Measurements from ENCODE around the gene ANGEL2.
"Not testable (repeated sequence)": the region's sequence is repeated elsewhere in the genome, so short reads cannot be mapped to it uniquely, and the experiment has no call there.

The ANGEL2 gene

DNA sequence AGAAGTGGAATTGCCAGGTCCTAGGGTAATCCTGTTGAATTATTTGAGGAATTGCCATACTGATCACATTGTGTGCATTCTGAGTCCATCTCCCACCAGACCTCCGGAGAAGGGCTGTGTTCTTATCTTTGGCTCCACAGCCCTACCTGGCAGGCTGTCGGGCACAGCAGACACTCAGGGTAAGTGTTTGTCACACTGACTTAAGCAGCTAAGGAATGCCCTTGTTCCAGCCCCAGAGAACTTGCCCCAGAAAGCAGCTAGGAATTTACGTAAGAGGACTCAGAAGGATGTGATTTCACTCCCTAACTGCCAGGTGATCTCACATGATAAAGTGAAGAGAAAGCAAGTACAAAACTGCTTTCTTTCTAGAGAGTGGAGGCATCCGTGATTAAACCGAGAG, 44.4 kb downstream of the ANGEL2 start:
- Mint-ChIP-seq H3K36me3 (no peaks in the 10 kb centered on the region), H3K9me3 (no peaks in the 10 kb centered on the region), H3K4me3 (no peak overlapping the region), H3K4me1 (no peaks in the 10 kb centered on the region), H3K27ac (no peak overlapping the region)
- ATAC-seq (no peak), DNase-seq (ENCODE audit: low spot score in 2 of 2) (no peak)

DNA sequence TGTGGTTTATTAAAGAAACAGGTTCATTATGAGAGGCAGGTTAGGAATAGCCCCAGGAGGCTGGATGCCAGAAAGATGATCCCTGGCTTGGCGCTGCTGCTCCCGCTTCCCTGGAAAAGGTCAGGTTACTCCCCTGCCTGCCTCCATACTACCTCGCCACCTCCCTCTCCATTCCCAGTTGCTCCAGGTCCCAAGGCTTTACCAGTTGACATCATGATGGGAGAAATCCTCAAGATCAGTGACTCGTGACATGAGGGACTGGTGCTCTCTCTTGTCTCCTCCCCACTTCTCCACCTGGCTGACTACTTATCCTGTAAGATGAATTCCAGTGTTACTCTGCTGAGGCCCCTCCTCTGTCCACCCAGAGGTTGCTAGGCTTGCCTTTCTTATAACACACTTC, 45.6 kb downstream of the ANGEL2 start:
- ATAC-seq (no peak), DNase-seq (ENCODE audit: low spot score in 2 of 2) (no peak)
- Mint-ChIP-seq H3K4me3 (no peak overlapping the region), H3K36me3 (no peaks in the 10 kb centered on the region), H3K27ac (no peak overlapping the region), H3K9me3 (no peaks in the 10 kb centered on the region), H3K4me1 (no peaks in the 10 kb centered on the region)

DNA sequence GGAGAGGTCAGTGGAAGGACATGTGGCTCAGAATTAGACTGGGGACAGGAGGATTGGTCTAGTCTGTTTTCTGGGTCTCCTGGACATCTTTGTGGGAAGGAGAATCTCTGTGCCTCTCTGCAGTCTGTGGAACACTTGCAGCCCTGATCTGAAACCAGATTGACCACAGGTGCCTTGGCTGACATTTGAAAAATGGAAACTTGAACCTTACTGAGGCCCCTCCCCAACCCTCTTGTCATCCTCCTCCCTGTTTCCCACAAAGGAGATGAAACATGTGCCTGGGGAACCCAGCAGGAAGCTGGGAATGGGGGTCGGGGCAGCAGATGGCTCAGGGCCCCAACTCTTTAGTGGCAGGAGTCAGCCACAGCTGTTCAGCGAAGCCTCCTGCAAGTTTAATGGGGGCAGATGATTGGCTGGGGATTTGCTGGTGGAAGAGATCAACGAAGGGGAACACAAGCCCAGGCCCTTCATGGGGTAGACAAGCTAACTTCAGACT, 47.3 kb downstream of the ANGEL2 start:
- no peaks in the 10 kb centered on the region for H3K4me1 Mint-ChIP-seq
- H3K4me3 Mint-ChIP-seq: no peak overlapping the region
- H3K36me3 Mint-ChIP-seq: no peaks in the 10 kb centered on the region
- ATAC-seq: no peak
- no peaks in the 10 kb centered on the region for H3K9me3 Mint-ChIP-seq
- no peak for DNase-seq (ENCODE audit: low spot score in 2 of 2)
- no peak overlapping the region for H3K27ac Mint-ChIP-seq

GRCh38 chr1:212967801-212968200, 47.9 kb downstream of the ANGEL2 start:
- no peak for DNase-seq (ENCODE audit: low spot score in 2 of 2)
- Mint-ChIP-seq H3K36me3 (no peaks in the 10 kb centered on the region), H3K4me3 (no peak overlapping the region), H3K4me1 (no peaks in the 10 kb centered on the region), H3K27ac (no peak overlapping the region), H3K9me3 (no peaks in the 10 kb centered on the region)
- peak; percentile 53 for ATAC-seq

GRCh38 chr1:212966616-212967015, 49.1 kb downstream of the ANGEL2 start:
- peaks cover 5% of the 10 kb centered on the region for H3K4me1 Mint-ChIP-seq
- ATAC-seq (no peak), DNase-seq (ENCODE audit: low spot score in 2 of 2) (no peak)
- no peaks in the 10 kb centered on the region for H3K9me3 Mint-ChIP-seq
- H3K36me3 Mint-ChIP-seq: no peaks in the 10 kb centered on the region
- no peak overlapping the region for H3K27ac Mint-ChIP-seq
- H3K4me3 Mint-ChIP-seq: no peak overlapping the region

DNA sequence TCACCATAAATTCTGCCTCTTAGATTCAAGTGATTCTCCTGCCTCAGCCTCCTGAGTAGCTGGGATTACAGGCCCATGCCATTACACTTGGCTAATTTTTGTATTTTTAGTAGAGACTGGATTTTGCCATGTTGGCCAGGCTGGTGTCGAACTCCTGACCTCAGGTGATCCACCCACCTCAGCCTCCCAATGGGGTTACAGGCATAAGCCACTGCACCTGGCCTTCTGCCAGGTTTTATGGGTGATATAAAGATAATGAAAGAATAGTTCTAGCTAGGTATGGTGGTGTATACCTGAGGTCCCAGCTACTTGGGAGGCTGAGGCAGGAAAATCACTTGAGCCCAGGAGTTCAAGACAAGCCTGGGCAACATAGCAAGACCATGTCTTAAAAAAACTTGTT, 50.7 kb downstream of the ANGEL2 start:
- DNase-seq (ENCODE audit: low spot score in 2 of 2); H3K4me1 Mint-ChIP-seq; ATAC-seq; H3K36me3 Mint-ChIP-seq; H3K4me3 Mint-ChIP-seq; H3K9me3 Mint-ChIP-seq; H3K27ac Mint-ChIP-seq: not testable (repeated sequence)

GRCh38 chr1:212964102-212964501, 51.6 kb downstream of the ANGEL2 start:
- no peak overlapping the region for H3K4me3 Mint-ChIP-seq
- DNase-seq (ENCODE audit: low spot score in 2 of 2) (no peak), ATAC-seq (no peak)
- H3K4me1 Mint-ChIP-seq: peaks cover 9% of the 10 kb centered on the region
- H3K9me3 Mint-ChIP-seq: no peaks in the 10 kb centered on the region
- no peak overlapping the region for H3K27ac Mint-ChIP-seq
- no peaks in the 10 kb centered on the region for H3K36me3 Mint-ChIP-seq

- ATAC-seq (no peak), DNase-seq (ENCODE audit: low spot score in 2 of 2) (no peak)
- Mint-ChIP-seq H3K4me1 (peaks cover 9% of the 10 kb centered on the region), H3K4me3 (no peak overlapping the region), H3K27ac (no peak overlapping the region), H3K9me3 (no peaks in the 10 kb centered on the region), H3K36me3 (no peaks in the 10 kb centered on the region)
Measured at GRCh38 chr1:212962509-212962908, 53.2 kb downstream of the ANGEL2 start.

- H3K36me3 Mint-ChIP-seq: no peaks in the 10 kb centered on the region
- H3K27ac Mint-ChIP-seq: no peak overlapping the region
- DNase-seq (ENCODE audit: low spot score in 2 of 2) (no peak), ATAC-seq (no peak)
- H3K4me1 Mint-ChIP-seq: peaks cover 9% of the 10 kb centered on the region
- no peaks in the 10 kb centered on the region for H3K9me3 Mint-ChIP-seq
- H3K4me3 Mint-ChIP-seq: no peak overlapping the region
Measured at GRCh38 chr1:212960932-212961331, 54.7 kb downstream of the ANGEL2 start.

DNA sequence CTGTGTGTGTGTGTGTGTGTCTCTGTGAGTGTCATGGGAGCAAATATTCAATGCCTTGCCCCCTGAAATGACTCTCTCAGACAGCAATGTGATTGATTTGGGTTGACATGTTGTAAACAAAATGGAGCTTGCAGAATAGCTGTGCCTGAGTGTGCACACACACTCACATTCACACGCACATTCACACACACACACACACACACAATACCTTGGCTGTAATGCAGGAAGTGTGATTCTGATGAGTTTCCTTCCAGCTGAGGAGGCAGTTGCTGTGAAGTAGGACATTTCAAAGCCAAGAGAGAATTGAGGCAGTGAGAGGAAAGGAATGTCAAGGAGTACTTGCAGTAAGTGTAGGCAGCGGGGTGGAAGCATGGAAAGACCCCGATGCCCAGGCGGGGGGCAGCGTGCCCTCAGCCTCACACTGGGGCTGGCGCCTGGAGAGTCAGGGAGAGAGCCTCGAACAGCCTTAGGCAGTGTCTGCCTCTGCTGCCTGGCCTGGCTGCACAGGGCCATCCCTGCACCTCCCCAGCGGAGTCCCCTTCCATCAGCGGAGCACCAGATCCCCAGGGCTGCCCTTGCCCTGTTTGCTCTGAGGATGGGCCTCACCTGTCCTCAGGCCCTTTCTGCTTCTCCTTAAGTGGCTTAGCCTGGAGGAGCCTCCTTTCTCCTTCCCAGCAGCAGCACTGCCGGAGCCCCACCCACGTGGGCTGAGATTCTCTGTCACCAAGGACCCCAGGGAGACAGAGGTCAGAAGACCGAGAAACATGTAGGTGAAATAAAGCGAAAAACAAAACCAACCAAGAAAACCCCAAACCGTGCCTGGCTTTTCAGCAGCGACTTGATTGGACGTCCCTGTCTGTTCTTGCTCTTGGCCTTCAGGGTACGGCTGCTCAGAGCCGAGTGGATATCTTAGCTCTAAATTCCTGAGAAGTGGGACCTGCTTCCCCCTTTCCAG, 56.1 kb downstream of the ANGEL2 start:
- H3K9me3 Mint-ChIP-seq: no peaks in the 10 kb centered on the region
- no peaks in the 10 kb centered on the region for H3K36me3 Mint-ChIP-seq
- H3K4me3 Mint-ChIP-seq: no peak overlapping the region
- no peak overlapping the region for H3K27ac Mint-ChIP-seq
- H3K4me1 Mint-ChIP-seq: peaks cover 9% of the 10 kb centered on the region
- ATAC-seq (peak; percentile 9), DNase-seq (ENCODE audit: low spot score in 2 of 2) (no peak)

DNA sequence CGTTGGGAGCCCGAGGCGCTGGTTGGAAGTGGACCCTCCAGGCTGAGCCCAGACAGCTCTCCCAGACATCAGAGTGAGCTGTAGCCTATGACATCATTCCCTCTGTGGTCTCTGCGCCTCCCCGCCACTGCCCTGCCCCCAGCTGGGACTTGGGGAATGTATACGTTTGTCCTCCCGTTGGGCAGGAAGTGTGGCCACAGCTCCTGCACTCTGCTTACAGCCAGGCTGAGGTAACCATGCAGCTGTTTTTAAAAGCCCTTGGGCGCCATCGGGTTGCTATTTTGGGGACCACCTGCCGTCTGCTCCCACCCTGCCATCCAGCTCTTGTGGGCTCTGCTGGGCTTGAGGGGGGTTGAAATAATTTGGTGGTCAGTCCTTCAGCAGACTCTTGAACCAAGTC, 57.5 kb downstream of the ANGEL2 start:
- Mint-ChIP-seq H3K27ac (no peak overlapping the region), H3K9me3 (no peaks in the 10 kb centered on the region), H3K36me3 (no peaks in the 10 kb centered on the region), H3K4me3 (no peak overlapping the region), H3K4me1 (peaks cover 9% of the 10 kb centered on the region)
- DNase-seq (ENCODE audit: low spot score in 2 of 2) (no peak), ATAC-seq (no peak)

DNA sequence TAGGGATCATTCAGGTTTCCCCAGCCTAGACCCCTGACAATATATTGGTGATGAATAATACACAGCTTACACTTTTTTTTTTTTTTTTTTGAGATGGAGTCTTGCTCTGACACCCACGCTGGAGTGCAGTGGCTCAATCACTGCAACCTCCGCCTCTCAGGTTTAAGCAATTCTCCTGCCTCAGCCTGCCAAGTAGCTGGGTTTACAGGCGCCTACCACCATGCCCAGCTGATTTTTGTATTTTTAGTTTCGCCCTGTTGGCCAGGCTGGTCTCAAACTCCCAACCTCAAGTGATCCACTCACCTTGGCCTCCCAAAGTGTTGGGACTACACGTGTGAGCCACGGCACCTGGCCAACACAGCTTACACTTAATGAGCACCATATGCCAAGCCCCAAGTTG, 58.1 kb downstream of the ANGEL2 start:
- H3K36me3 Mint-ChIP-seq: no peaks in the 10 kb centered on the region
- ATAC-seq: no peak
- no peak overlapping the region for H3K4me3 Mint-ChIP-seq
- no peak for DNase-seq (ENCODE audit: low spot score in 2 of 2)
- H3K9me3 Mint-ChIP-seq: no peaks in the 10 kb centered on the region
- peaks cover 9% of the 10 kb centered on the region for H3K4me1 Mint-ChIP-seq
- H3K27ac Mint-ChIP-seq: no peak overlapping the region

- Mint-ChIP-seq H3K27ac (no peak overlapping the region), H3K4me3 (no peak overlapping the region), H3K36me3 (no peaks in the 10 kb centered on the region), H3K9me3 (no peaks in the 10 kb centered on the region), H3K4me1 (peaks cover 1% of the 10 kb centered on the region)
- DNase-seq (ENCODE audit: low spot score in 2 of 2) (no peak), ATAC-seq (no peak)
Measured at GRCh38 chr1:212955961-212956620, 59.6 kb downstream of the ANGEL2 start.

GRCh38 chr1:212955098-212955497, 60.6 kb downstream of the ANGEL2 start:
- Mint-ChIP-seq H3K9me3 (no peaks in the 10 kb centered on the region), H3K27ac (no peak overlapping the region)
- no peak for ATAC-seq

DNA sequence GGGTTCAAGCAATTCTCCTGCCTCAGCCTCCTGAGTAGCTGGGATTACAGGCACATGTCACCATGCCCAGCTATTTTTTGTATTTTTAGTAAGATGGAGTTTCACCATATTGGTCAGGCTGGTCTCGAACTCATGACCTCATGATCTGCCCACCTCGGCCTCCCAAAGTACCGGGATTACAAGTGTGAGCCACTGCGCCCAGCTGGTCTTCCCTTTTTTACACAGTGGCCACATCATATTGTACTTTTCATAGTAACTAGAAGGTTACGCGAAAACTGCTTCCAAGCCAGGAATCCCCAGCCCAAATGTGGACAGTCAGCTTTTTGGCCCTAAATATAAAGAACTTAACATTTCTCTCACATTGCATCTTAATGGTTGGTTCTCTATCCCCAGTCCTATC, 61.2 kb downstream of the ANGEL2 start:
- H3K4me3 Mint-ChIP-seq: no peak overlapping the region
- H3K27ac Mint-ChIP-seq: no peak overlapping the region
- no peaks in the 10 kb centered on the region for H3K9me3 Mint-ChIP-seq
- peaks cover 13% of the 10 kb centered on the region for H3K4me1 Mint-ChIP-seq
- no peak for DNase-seq (ENCODE audit: low spot score in 2 of 2)
- ATAC-seq: no peak
- H3K36me3 Mint-ChIP-seq: no peaks in the 10 kb centered on the region

More at GRCh38 chr1:212955098-212955497, 60.6 kb downstream of the ANGEL2 start:
- peaks cover 11% of the 10 kb centered on the region for H3K4me1 Mint-ChIP-seq
- no peaks in the 10 kb centered on the region for H3K36me3 Mint-ChIP-seq
- no peak for DNase-seq (ENCODE audit: low spot score in 2 of 2)
- no peak overlapping the region for H3K4me3 Mint-ChIP-seq

DNA sequence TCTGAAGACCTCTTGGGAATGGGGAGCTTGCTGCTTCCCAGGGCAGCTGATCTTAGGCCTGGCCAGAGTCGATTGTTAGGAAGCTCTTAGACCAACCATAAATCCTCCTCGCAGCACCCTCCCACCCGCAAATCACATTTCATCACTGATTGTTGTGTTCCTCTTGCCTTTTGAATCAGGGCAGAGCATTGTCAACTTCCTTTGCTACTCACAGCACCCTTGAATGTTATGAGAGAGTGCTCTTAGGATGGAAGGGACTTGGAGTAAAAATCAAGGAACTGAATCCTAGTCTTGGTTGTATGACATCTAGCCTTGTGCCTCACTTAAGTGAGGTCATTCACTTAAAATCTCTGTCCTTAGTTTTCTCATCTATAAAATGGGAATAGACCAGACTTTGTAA, 62.3 kb downstream of the ANGEL2 start:
- DNase-seq (ENCODE audit: low spot score in 2 of 2) (no peak), ATAC-seq (no peak)
- peaks cover 13% of the 10 kb centered on the region for H3K4me1 Mint-ChIP-seq
- H3K36me3 Mint-ChIP-seq: no peaks in the 10 kb centered on the region
- no peak overlapping the region for H3K27ac Mint-ChIP-seq
- H3K4me3 Mint-ChIP-seq: no peak overlapping the region
- H3K9me3 Mint-ChIP-seq: no peaks in the 10 kb centered on the region
